D721Med (cell line): ENCODE measurements around the gene DENND10.
"Not testable (repeated sequence)": the region's sequence is repeated elsewhere in the genome, so short reads cannot be mapped to it uniquely, and the experiment has no call there.

Experiments
- DNase-seq: peaks from one replicate; pipeline ENCODE4 v3.0.0; 2011; ENCODE audit warnings: low spot score; ENCODE audit not compliant: insufficient read length
- FAIRE-seq: peaks from 2 replicates; lab custom pipeline; 2011; peaks lifted over from hg19 to GRCh38; lab: Jason Lieb, UNC
- CTCF ChIP-seq: IDR thresholded peaks from 2 replicates; pipeline ENCODE4 v1.5.1; 2012; ENCODE audit warnings: mild to moderate bottlenecking, control low read depth; ENCODE audit not compliant: insufficient read depth; ENCODE audit errors: missing control alignments

DENND10 gene

DNA sequence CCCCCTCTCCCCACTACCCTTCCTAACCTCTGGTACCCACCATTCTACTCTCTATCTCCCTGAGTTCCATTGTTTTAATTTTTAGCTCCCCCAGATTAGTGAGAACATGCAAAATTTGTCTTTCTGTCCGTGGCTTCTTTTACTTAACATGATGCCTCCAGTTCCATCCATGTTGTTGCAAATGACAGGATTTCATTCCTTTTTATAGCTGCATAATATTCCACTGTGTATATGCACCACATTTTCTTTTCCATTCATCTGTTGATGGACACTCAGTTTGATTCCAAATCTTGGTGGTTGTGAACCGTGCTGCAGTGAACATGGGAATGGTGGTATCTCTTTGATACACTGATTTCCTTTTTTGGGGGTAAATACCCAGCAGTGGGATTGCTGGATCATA, 22.0 kb downstream of the DENND10 start:
- TF ChIP-seq CTCF = no peak
- DNase-seq = no peak
- FAIRE-seq = no peak

DNA sequence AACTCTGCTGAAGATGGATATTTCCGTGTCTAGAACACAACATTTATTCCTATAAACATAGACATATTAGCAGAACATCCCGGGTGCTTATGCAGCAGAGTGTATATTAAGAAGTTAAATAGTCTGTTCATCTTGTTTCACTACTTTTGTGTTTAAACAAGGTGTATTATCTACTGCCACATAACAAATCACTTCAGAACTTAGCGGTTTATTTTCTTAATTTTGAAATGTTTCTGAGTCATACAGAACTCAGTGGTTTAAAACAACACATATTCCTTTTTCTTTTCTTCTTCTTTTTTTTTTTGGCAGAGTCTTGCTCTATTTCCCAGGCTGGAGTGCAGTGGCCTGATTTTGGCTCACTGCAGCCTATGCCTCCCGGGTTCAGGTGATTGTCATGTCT, 25.8 kb downstream of the DENND10 start:
- no peak for FAIRE-seq
- no peak for TF ChIP-seq CTCF
- no peak for DNase-seq

DNA sequence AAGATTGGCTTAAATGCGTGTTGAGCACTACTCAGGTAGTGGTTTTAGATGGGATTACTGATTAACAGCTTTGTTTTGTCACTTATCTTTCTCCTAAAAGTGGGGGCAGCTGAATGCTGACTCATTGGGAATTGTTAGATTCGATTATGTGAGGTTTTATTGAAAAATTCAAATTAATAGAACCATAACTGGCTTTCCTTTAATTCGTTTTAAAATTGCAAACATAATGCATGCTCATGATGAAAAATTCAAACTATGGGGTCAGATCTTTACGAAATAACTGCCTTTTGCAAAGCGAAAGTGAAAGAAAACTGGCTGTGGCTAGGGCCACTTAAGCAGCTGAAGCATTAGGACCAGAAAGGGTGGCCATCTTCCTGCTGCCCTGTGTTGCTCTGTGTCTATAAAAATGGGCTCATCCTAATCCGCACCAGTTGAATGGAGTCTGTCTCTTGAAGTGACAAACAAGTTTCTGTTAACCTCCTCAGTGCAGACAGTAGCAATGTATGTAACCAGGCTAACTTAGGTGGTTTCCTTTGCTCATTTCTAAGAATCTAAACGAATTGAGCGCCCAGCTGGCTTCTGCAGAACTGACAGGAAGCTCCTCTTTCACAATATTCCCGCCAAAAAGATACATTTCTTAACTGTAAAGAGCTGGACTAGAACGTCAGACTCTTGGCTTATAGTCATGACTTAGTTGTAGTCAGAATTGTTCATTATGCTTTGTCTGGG, 27.8 kb downstream of the DENND10 start:
- no peak for TF ChIP-seq CTCF
- no peak for FAIRE-seq
- DNase-seq = no peak

DNA sequence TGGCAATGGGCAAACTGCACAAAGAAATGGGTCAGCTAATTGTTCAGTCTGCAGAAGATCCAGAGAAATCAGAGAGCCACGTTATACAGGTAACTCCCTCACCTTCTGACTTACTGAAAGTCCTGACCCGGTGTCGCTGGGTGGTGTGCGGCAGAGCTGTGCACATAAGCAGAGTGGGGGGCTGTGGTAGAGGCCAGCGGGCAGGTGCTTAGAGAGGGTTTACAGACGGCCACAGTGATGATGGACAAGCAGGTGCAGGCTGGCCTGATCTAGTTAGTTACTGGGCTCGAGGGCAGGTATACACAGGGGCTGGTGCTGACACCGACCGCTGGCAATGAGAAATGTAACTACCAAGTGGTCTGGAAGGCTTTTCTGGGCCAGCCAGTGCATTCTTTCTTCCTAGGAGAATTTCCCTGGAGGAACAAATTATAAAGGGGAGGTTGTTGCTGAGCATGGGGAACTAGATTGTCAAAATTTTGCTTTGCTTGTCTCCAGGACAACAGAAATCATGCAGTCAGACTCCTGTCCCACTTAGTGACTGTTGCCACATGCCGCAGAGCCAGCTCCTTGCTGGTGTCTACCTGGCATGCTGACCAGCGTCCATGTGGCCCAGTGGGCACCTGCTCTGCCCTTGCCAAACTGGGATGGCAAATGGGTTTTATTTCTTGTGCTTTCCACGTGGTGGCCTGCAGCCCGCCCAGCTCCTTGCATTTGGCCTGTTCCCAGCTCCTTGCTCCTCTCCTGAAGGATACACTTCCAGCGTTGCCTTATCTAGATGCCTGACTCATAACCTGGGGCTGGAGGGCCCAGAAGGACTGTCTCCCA, 28.8 kb downstream of the DENND10 start:
- DNase-seq = no peak
- FAIRE-seq = no peak
- TF ChIP-seq CTCF = no peak

- FAIRE-seq (no peak), DNase-seq (no peak)
- no peak for TF ChIP-seq CTCF
These were observed 30.0 kb downstream of the DENND10 start for GRCh38 chr10:119133949-119134348.

- FAIRE-seq (no peak), DNase-seq (no peak)
- TF ChIP-seq CTCF = no peak
These were observed 31.6 kb downstream of the DENND10 start for GRCh38 chr10:119135513-119135881.

DNA sequence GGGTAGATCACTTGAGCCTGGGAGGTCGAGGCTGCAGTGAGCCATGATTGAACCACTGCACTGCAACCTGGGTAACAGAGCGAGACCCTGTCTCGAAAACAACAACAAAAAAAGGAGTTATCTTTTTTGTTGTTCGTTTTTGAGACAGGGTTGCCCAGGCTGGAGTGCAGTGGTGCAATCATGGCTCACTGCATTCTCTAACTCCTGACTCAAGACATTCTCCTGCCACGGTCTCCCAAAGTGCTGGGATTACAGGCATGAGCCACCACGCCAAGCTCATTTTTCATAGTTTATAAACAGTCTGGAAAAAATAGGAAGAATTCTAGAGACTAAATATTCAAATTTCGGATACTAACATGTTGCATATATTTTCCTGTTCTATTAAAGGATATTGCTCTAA, 32.2 kb downstream of the DENND10 start:
- FAIRE-seq (no peak), DNase-seq (no peak)
- no peak for TF ChIP-seq CTCF

DNA sequence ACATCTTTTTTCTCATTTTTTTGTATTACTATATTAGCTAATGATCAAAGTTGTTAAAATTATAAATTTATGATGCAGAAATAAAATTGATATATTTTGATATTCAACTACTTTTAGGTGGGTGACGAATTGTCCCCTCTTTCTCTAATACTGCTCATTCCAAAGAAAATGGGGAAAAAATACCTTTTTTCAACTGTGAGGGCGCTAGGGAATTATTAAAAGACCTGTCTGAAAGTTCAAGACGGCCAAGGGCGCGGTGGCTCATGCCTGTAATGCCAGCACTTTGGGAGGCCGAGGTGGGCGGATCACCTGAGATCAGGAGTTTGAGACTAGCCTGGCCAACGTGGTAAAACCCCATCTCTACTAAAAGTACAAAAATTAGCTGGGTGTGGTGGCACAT, 34.0 kb downstream of the DENND10 start:
- FAIRE-seq, DNase-seq: not testable (repeated sequence)
